Coronary artery (tissue), 2 donors: ENCODE results near the gene COG7.
"Not testable (repeated sequence)": the region's sequence is repeated elsewhere in the genome, so short reads cannot be mapped to it uniquely, and the experiment has no call there.

Source experiments
- DNase-seq: peaks from one replicate; pipeline ENCODE4 v3.0.0-alpha.2; 2017; ENCODE audit warnings: low spot score
- H3K27ac ChIP-seq, 2 donors: fragments of 200-600 bp; sonication (generic); one replicate each; pipeline ENCODE4 v1.5.1; 2016 to 2019
- H3K4me3 ChIP-seq: fragments of 200-600 bp; sonication (generic); 2 replicates; pipeline ENCODE4 v1.5.1; 2016; ENCODE audit warnings: mild to moderate bottlenecking, moderate library complexity
- CTCF ChIP-seq: fragments of 200-600 bp; sonication (generic); IDR thresholded peaks from one replicate; pipeline ENCODE4 v1.5.1; 2019; ENCODE audit warnings: antibody characterized with exemption

The COG7 gene

GRCh38 chr16:23373436-23374219 is 79.4 kb downstream of the COG7 start:
- Histone ChIP-seq H3K4me3 (no peak overlapping the region), H3K27ac (no peak overlapping the region)
- TF ChIP-seq CTCF = no peak
- DNase-seq = no peak

- TF ChIP-seq CTCF = no peak
- DNase-seq = no peak
- Histone ChIP-seq H3K4me3 (no peak overlapping the region), H3K27ac (no peak overlapping the region)
Measured at GRCh38 chr16:23371368-23371767, 81.6 kb downstream of the COG7 start.

GRCh38 chr16:23369416-23369815 is 83.6 kb downstream of the COG7 start:
- H3K27ac ChIP-seq = no peak overlapping the region
- no peak for TF ChIP-seq CTCF
- H3K4me3 ChIP-seq = no peak overlapping the region
- no peak for DNase-seq

- TF ChIP-seq CTCF = no peak
- DNase-seq = no peak
- Histone ChIP-seq H3K27ac (no peak overlapping the region), H3K4me3 (no peak overlapping the region)
Measured at GRCh38 chr16:23368469-23368868, 84.5 kb downstream of the COG7 start.

- no peak for TF ChIP-seq CTCF
- DNase-seq = no peak
- Histone ChIP-seq H3K4me3 (no peak overlapping the region), H3K27ac (no peak overlapping the region)
Measured at GRCh38 chr16:23367988-23368387, 85.0 kb downstream of the COG7 start.

GRCh38 chr16:23367564-23367963 is 85.4 kb downstream of the COG7 start:
- no peak for DNase-seq

GRCh38 chr16:23366341-23366740 is 86.6 kb downstream of the COG7 start:
- DNase-seq, H3K27ac ChIP-seq, H3K4me3 ChIP-seq: not testable (repeated sequence)

More at GRCh38 chr16:23367564-23367963, 85.4 kb downstream of the COG7 start:
- TF ChIP-seq CTCF = no peak
- Histone ChIP-seq H3K27ac (no peak overlapping the region), H3K4me3 (no peak overlapping the region)
